Suprapubic skin (tissue), 4 donors: ENCODE results near the gene KAT7. TPM values are rescaled to one million over a fixed set of nuclear protein-coding genes. Genes with fewer than 3 reads are reported as not detected.

Experiments
- DNase-seq, 2 donors: peaks; one replicate each; pipeline ENCODE4 v3.0.0-alpha.2; 2019; ENCODE audit warnings: low spot score in 2 of 2
- H3K27ac ChIP-seq: fragments of 200-600 bp; sonication (generic); one replicate; pipeline ENCODE4 v1.5.1; 2019
- H3K27me3 ChIP-seq: fragments of 200-600 bp; sonication (generic); one replicate; pipeline ENCODE4 v1.5.1; 2019
- H3K36me3 ChIP-seq: fragments of 200-600 bp; sonication (generic); one replicate; pipeline ENCODE4 v1.5.1; 2019
- H3K4me1 ChIP-seq: fragments of 200-600 bp; sonication (generic); one replicate; pipeline ENCODE4 v1.5.1; 2019
- H3K4me3 ChIP-seq: fragments of 200-600 bp; sonication (generic); one replicate; pipeline ENCODE4 v1.5.1; 2019; ENCODE audit warnings: mild to moderate bottlenecking
- H3K9me3 ChIP-seq: fragments of 200-600 bp; sonication (generic); one replicate; pipeline ENCODE4 v1.5.1; 2019
- EP300 ChIP-seq: sonication (generic); formaldehyde crosslinking; IDR thresholded peaks from one replicate; pipeline ENCODE4 v1.6.1; 2017; ENCODE audit warnings: antibody characterized with exemption
- POLR2A ChIP-seq, 2 donors: fragments of 450-650 bp; IDR thresholded peaks; one replicate each; pipeline ENCODE4 v1.6.1; 2017; ENCODE audit warnings: antibody characterized with exemption in 2 of 2, mild to moderate bottlenecking in 2 of 2, moderate library complexity in 2 of 2
- POLR2AphosphoS5 ChIP-seq, 3 donors: sonication (generic); formaldehyde crosslinking; IDR thresholded peaks; one replicate each; pipeline ENCODE4 v1.6.1; 2017; ENCODE audit warnings: antibody characterized with exemption in 3 of 3
- WGBS: methylation state at CpG from one replicate; pipeline ENCODE4 v1.1.5; 2018; 5-methylcytosine and 5-hydroxymethylcytosine counted together
- total RNA-seq, 4 donors: library from RNA; depleted of rRNA; stranded (reverse); fragments of >200 nt; gene quantifications; one replicate each; pipeline ENCODE4 v1.1.0, GENCODE V29; 2016
- TF ChIP-seq, protein P1 (sequence below), 2 donors: fragments of 200-600 bp in 1 of 2; fragments of 450-650 bp in 1 of 2; sonication (generic) in 1 of 2; IDR thresholded peaks; one replicate each; pipeline ENCODE4 v1.5.1; 2016 to 2019; ENCODE audit warnings: antibody characterized with exemption in 2 of 2, mild to moderate bottlenecking in 1 of 2, moderate library complexity in 1 of 2

KAT7 gene
- total RNA-seq, 4 donors from 2014 or later = 37.1 to 71.4 (median 52.2) TPM

GRCh38 chr17:49832840-49833599, 44.5 kb downstream of the KAT7 start:
- Histone ChIP-seq H3K4me3 (no peak overlapping the region), H3K27me3 (no peaks in the 10 kb centered on the region), H3K9me3 (no peaks in the 10 kb centered on the region), H3K27ac (no peak overlapping the region), H3K36me3 (peaks cover 49% of the 10 kb centered on the region), H3K4me1 (peaks cover 42% of the 10 kb centered on the region)
- DNase-seq = no peak
- TF ChIP-seq POLR2AphosphoS5 (IDR thresholded peaks at IDR 0.05) (peak in 1 of 3 donors; percentile 35), EP300 (no peak)
- 78% methylated on average over 7 of the region's 7 CpGs for WGBS

- TF ChIP-seq, protein P1, sequence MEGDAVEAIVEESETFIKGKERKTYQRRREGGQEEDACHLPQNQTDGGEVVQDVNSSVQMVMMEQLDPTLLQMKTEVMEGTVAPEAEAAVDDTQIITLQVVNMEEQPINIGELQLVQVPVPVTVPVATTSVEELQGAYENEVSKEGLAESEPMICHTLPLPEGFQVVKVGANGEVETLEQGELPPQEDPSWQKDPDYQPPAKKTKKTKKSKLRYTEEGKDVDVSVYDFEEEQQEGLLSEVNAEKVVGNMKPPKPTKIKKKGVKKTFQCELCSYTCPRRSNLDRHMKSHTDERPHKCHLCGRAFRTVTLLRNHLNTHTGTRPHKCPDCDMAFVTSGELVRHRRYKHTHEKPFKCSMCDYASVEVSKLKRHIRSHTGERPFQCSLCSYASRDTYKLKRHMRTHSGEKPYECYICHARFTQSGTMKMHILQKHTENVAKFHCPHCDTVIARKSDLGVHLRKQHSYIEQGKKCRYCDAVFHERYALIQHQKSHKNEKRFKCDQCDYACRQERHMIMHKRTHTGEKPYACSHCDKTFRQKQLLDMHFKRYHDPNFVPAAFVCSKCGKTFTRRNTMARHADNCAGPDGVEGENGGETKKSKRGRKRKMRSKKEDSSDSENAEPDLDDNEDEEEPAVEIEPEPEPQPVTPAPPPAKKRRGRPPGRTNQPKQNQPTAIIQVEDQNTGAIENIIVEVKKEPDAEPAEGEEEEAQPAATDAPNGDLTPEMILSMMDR (IDR thresholded peaks at IDR 0.05) = no peak
- TF ChIP-seq POLR2A (IDR thresholded peaks at IDR 0.05) = no peak
- no peak for TF ChIP-seq EP300
- Histone ChIP-seq H3K27me3 (no peaks in the 10 kb centered on the region), H3K27ac (no peak overlapping the region), H3K9me3 (no peaks in the 10 kb centered on the region), H3K4me3 (no peak overlapping the region), H3K36me3 (peaks cover 39% of the 10 kb centered on the region), H3K4me1 (peaks cover 30% of the 10 kb centered on the region)
- DNase-seq = no peak
- WGBS = 92% methylated on average over 19 of the region's 19 CpGs
Observed at GRCh38 chr17:49834118-49834743, 45.8 kb downstream of the KAT7 start.

GRCh38 chr17:49835472-49835871, 47.0 kb downstream of the KAT7 start:
- WGBS = 86% methylated on average over 7 of the region's 7 CpGs
- TF ChIP-seq, protein P1 (IDR thresholded peaks at IDR 0.05) = no peak
- TF ChIP-seq POLR2AphosphoS5 (IDR thresholded peaks at IDR 0.05) = no peak
- TF ChIP-seq POLR2A (IDR thresholded peaks at IDR 0.05) = no peak
- no peak for TF ChIP-seq EP300
- H3K36me3 ChIP-seq = peaks cover 35% of the 10 kb centered on the region

GRCh38 chr17:49836111-49837030, 47.9 kb downstream of the KAT7 start:
- WGBS = 60% methylated on average over 16 of the region's 16 CpGs
- no peaks in the 10 kb centered on the region for H3K27me3 ChIP-seq
- no peaks in the 10 kb centered on the region for H3K9me3 ChIP-seq
- H3K36me3 ChIP-seq = peaks cover 32% of the 10 kb centered on the region
- no peak overlapping the region for H3K4me3 ChIP-seq
- DNase-seq = no peak
- H3K27ac ChIP-seq = no peak overlapping the region
- H3K4me1 ChIP-seq = peaks cover 27% of the 10 kb centered on the region
- TF ChIP-seq, protein P1 (IDR thresholded peaks at IDR 0.05) = no peak
- no peak for TF ChIP-seq EP300

More at GRCh38 chr17:49835472-49835871, 47.0 kb downstream of the KAT7 start:
- no peak for DNase-seq
- Histone ChIP-seq H3K4me3 (no peak overlapping the region), H3K27me3 (no peaks in the 10 kb centered on the region), H3K4me1 (peaks cover 28% of the 10 kb centered on the region), H3K27ac (no peak overlapping the region), H3K9me3 (no peaks in the 10 kb centered on the region)

DNA sequence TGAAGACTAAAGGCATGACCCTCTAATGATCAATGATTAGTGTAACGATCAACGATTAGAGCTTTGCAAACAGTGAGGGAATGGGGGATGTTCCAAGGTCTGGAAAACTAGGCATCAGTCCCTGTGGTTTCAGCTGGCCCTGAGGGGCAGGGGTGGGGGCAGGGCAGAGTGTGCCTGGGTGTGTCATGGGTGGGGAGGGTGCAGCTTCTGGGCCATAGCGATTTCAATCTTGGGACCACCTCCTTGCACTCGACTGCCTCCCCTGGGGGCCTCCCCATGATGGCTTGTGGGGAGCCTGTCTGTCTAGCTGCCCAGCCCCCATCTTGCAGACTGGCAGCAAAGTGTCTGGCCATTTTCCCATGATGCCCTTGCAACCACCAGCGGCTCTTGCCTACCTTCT, 51.0 kb downstream of the KAT7 start:
- TF ChIP-seq POLR2A (IDR thresholded peaks at IDR 0.05) (no peak), POLR2AphosphoS5 (IDR thresholded peaks at IDR 0.05) (no peak), EP300 (no peak)
- TF ChIP-seq, protein P1 (IDR thresholded peaks at IDR 0.05) = no peak
- Histone ChIP-seq H3K4me3 (no peak overlapping the region), H3K27ac (no peak overlapping the region), H3K4me1 (peaks cover 24% of the 10 kb centered on the region), H3K36me3 (peaks cover 7% of the 10 kb centered on the region), H3K27me3 (no peaks in the 10 kb centered on the region), H3K9me3 (no peaks in the 10 kb centered on the region)
- DNase-seq = no peak
- 47% methylated on average over 4 of the region's 5 CpGs for WGBS
